GM18520 (cell line): Measurements from ENCODE around the gene SLC12A5.

Experiments used
- ATAC-seq: cut with Tn5 transposase; IDR thresholded peaks from one replicate; pipeline ENCODE4 v1.9.1; 2021; ENCODE audit not compliant: unreplicated experiment

The SLC12A5 gene

GRCh38 chr20:46053416-46053815 lies 24.4 kb downstream of the SLC12A5 start:
- no peak for ATAC-seq

- no peak for ATAC-seq
Observed at GRCh38 chr20:46054606-46055005, 25.6 kb downstream of the SLC12A5 start.

- ATAC-seq, result no peak
Observed at GRCh38 chr20:46055269-46055668, 26.3 kb downstream of the SLC12A5 start.

- no peak for ATAC-seq
Observed at GRCh38 chr20:46056027-46056833, 27.2 kb downstream of the SLC12A5 start.

- ATAC-seq, result no peak
Observed at GRCh38 chr20:46056970-46057855, 28.2 kb downstream of the SLC12A5 start.

GRCh38 chr20:46057856-46058598 lies 29.0 kb downstream of the SLC12A5 start:
- no peak for ATAC-seq

GRCh38 chr20:46058599-46059281 lies 29.7 kb downstream of the SLC12A5 start:
- ATAC-seq, result no peak

GRCh38 chr20:46060301-46060881 lies 31.4 kb downstream of the SLC12A5 start:
- no peak for ATAC-seq

GRCh38 chr20:46060975-46061374 lies 32.0 kb downstream of the SLC12A5 start:
- no peak for ATAC-seq

GRCh38 chr20:46062151-46062550 lies 33.1 kb downstream of the SLC12A5 start:
- ATAC-seq, result no peak

GRCh38 chr20:46062621-46063020 lies 33.6 kb downstream of the SLC12A5 start:
- no peak for ATAC-seq

- ATAC-seq, result no peak
Observed at GRCh38 chr20:46063151-46063550, 34.1 kb downstream of the SLC12A5 start.

- ATAC-seq, result no peak
Observed at GRCh38 chr20:46063652-46064054, 34.6 kb downstream of the SLC12A5 start.

GRCh38 chr20:46065006-46065405 lies 36.0 kb downstream of the SLC12A5 start:
- ATAC-seq, result no peak

- no peak for ATAC-seq
Observed at GRCh38 chr20:46065691-46066090, 36.7 kb downstream of the SLC12A5 start.

- no peak for ATAC-seq
Observed at GRCh38 chr20:46070215-46070900, 41.3 kb downstream of the SLC12A5 start.

GRCh38 chr20:46071573-46071972 lies 42.6 kb downstream of the SLC12A5 start:
- no peak for ATAC-seq

- no peak for ATAC-seq
Observed at GRCh38 chr20:46073024-46073423, 44.0 kb downstream of the SLC12A5 start.

- ATAC-seq, result no peak
Observed at GRCh38 chr20:46073443-46073842, 44.4 kb downstream of the SLC12A5 start.

GRCh38 chr20:46074006-46074405 lies 45.0 kb downstream of the SLC12A5 start:
- ATAC-seq, result no peak
